GM21619 (cell line): Measurements from ENCODE around the gene KSR2.
"Not testable (repeated sequence)": the region's sequence is repeated elsewhere in the genome, so short reads cannot be mapped to it uniquely, and the experiment has no call there.

ENCODE experiments used
- ATAC-seq: cut with Tn5 transposase; IDR thresholded peaks from one replicate; pipeline ENCODE4 v1.9.1; 2021; ENCODE audit not compliant: unreplicated experiment

KSR2 gene

DNA sequence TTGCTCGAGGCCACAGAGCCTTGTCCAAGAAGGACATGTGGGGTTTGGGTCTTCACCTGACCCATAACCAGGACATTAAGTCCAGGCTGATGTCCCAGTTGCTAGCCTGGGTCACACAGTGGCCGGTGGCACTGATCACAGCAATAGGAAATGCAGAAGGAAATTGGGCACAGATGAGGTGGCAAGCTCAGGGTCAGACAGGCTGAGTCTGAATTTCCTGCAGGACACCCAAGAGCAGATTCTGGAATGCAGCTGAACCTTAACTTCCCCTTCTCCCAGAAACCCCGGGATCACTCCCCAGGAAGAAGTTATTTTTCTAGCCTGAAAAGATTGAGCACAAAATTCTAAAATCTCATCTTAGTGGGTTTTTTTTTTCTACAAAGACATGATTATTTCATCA lies 199.9 kb downstream of the KSR2 start:
- ATAC-seq: no peak

GRCh38 chr12:117766008-117766407 lies 202.8 kb downstream of the KSR2 start:
- no peak for ATAC-seq

- ATAC-seq: no peak
Observed at GRCh38 chr12:117762143-117762542, 206.6 kb downstream of the KSR2 start.

- ATAC-seq: no peak
Observed at GRCh38 chr12:117761528-117762100, 207.2 kb downstream of the KSR2 start.

DNA sequence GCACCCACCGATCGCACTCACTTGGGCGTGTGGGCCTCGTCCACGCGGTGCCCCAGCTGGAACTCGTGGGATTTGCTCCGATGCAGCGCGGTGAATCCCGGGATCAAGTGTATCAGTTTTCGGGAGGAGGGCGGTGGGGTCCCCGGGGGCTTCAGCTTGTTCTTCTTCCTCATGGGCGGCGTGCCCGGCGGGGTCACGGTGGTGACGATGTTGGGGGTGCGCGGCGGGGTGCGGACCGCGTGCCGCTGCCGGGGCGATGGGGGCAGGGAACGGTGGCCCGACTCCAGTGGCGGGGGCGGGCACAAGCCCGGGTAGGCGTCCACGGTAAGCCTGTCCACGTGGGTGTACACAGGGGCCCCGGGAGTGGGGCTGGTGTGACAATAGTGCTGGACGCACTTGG lies 207.8 kb downstream of the KSR2 start:
- no peak for ATAC-seq

DNA sequence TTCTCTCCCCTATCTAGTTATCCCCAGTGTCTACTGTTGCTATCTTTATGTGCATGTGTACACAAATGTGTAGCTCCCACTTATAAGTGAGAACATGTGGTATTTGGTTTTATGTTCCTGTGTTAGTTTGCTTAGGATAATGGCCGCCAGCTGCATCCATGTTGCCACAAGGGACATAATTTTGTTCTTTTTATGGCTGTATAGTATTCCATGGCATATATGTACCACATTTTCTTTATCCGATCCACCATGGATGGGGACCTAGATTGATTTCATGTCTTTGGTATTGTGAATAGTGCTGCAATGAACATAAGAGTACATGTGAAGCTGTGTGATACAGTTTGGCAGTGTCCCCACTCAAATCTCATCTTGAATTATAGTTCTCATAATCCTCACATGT lies 218.1 kb downstream of the KSR2 start:
- ATAC-seq: no peak

GRCh38 chr12:117749431-117749830 lies 219.4 kb downstream of the KSR2 start:
- no peak for ATAC-seq

DNA sequence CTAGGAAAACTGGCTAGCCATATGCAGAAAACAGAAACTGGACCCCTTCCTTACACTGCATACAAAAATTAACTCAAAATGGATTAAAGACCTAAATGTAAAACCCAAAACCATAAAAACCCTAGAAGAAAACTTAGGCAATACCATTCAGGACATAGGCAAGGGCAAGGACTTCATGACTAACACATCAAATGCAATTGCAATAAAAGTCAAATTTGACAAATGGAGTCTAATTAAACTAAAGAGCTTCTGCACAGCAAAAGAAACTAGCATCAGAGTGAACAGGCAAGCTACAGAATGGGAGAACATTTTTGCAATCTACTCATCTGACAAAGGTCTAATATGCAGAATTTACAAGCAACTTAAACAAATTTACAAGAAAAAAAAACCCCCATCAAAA lies 222.4 kb downstream of the KSR2 start:
- not testable (repeated sequence) for ATAC-seq

DNA sequence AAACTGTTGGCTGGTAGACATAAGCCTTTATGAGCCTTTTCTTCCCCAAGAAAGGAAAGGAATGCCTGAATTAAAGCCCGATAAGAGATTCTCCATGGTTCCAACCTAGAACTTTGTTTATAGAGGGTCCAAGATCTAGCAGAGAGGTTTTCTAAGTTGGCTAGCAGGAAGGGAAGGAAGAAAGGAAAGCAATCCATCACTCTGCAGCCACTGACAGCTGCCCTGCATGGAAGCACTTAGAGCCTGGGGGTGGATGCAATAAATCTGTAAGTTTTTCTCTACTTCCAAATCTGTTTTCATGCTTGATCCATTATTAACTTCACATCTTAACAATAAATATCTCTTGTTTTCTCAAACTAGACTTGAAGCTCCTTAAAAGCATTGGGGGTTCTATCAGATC lies 224.4 kb downstream of the KSR2 start:
- no peak for ATAC-seq

GRCh38 chr12:117743761-117744160 lies 225.0 kb downstream of the KSR2 start:
- no peak for ATAC-seq

GRCh38 chr12:117742721-117743120 lies 226.1 kb downstream of the KSR2 start:
- no peak for ATAC-seq

GRCh38 chr12:117738233-117738632 lies 230.6 kb downstream of the KSR2 start:
- no peak for ATAC-seq

DNA sequence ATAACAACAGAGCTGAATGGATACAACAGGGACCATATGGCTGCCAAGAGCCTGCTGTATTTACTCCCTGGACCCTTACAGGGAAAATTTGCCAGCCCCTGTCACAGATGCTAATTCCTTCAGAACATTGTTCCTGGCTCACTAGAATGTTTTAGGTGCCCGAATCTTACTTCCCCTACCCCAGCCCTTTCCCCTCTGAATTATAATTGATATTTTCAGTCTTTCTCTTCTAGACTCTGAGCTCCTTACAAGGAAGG lies 235.3 kb downstream of the KSR2 start:
- ATAC-seq: no peak

DNA sequence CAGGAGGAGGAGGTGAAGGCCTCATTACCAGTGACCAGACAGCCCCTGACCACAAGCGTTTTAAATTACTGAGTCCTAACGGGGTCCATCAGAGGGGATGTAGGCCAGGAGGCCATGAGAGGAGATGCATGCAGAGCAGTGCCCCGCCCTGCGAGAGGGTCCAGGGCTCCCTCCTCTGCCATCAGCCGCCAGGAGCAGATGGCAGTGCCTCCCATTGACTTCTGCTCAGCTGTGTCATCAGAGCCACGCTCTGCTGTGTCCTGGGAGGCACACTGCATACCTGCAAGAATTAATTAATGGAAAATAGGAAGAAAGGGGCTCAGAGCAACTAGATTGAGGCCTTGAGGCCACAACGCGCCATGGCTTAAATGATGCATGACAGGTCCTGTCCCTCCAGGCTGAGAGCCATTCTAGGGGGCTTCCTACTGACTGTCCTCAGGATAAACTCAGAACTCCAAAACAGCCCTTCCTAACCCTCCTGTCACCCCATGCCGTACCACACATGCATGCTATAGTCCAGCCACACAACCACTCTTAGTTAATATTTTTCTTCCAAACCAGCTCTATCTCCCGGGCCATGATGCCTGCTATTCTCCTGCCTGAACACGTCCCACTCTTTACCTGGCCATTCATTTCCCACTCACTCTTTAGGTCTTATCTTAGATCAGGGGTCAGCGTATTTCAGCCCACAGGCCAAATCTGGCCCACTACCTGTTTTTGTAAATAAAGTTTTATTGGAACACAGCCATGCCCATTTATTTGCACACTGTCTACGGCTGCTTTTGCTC lies 235.8 kb downstream of the KSR2 start:
- no peak for ATAC-seq

GRCh38 chr12:117731131-117731530 lies 237.7 kb downstream of the KSR2 start:
- ATAC-seq: not testable (repeated sequence)

- no peak for ATAC-seq
Observed at GRCh38 chr12:117727301-117727700, 241.5 kb downstream of the KSR2 start.

- no peak for ATAC-seq
Observed at GRCh38 chr12:117724543-117724942, 244.2 kb downstream of the KSR2 start.

DNA sequence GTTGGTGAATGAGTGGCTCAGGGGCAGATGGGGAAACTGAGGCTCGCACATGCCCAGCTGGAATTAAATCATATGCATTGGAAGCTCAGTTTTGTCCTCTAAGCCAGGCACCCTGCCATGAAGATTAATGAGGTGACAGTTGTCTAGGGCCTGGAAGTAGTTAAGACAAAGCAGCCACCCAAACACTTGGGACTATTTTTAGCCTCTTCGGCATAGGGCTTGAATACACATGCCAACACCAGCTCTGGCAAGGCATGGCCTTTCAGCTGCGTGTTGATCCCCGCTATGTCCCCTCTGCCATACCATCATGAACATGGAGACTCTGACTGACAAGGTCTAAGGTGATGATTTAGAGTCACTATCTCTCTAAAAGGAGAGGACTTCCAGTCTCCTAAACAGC lies 250.2 kb downstream of the KSR2 start:
- ATAC-seq: no peak

DNA sequence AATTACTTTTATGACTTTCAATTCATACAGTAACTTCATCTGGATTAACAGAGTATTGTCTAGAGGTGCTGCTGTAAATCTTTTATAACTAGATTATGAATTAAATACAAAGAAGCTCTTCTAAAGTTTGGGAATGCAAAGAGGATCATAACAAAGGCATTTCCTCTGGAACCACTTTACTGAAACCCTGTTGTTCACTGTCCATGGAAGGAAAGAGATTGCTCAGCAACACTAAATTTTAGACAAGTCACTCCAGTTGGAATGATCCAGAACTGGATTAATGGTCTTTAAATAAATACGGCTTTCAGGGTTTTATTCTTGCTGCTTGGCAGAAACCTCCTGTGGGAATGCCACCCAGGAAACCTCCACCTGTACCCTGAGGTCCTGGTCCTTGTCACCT lies 250.6 kb downstream of the KSR2 start:
- ATAC-seq: no peak

DNA sequence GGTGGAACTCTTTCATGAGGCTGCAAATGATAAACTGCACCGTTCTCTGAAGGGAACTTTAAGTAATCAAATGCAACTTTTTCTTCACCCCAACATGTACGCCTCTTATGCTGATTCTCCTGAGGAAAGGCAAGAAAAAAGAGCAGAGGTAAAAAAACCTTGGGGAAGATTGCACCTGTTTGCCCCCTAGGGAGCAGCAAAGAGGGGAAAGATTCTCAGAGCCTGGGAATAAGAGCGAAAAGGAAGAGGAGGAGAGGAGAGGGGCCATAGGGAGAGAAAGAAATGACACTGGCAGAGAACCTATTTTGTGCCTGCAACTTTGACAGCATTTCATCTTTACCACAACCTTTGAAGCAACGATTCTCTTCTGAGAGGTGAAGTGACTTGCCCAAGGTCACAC lies 254.6 kb downstream of the KSR2 start:
- no peak for ATAC-seq

GRCh38 chr12:117710121-117710520 lies 258.7 kb downstream of the KSR2 start:
- ATAC-seq: no peak

GRCh38 chr12:117707861-117708260 lies 260.9 kb downstream of the KSR2 start:
- no peak for ATAC-seq

GRCh38 chr12:117703584-117703983 lies 265.2 kb downstream of the KSR2 start:
- ATAC-seq: no peak
